Stimulated activated naive CD4-positive, alpha-beta T cell treated with Interleukin-2 at 50 U/mL for 16 hours (primary cell): ENCODE results near the gene SUMO4.
"Not testable (repeated sequence)": the region's sequence is repeated elsewhere in the genome, so short reads cannot be mapped to it uniquely, and the experiment has no call there.

Experiments
- DNase-seq: peaks from one replicate; lab custom pipeline; 2025; lab: John Stamatoyannopoulos, UW

SUMO4 gene

GRCh38 chr6:149431905-149432775, 32.1 kb downstream of the SUMO4 start:
- peak; percentile 80 for DNase-seq

GRCh38 chr6:149433405-149433804, 33.3 kb downstream of the SUMO4 start:
- DNase-seq: no peak

- DNase-seq: no peak
Observed at GRCh38 chr6:149433881-149434280, 33.8 kb downstream of the SUMO4 start.

- DNase-seq: no peak
Observed at GRCh38 chr6:149435919-149436586, 36.0 kb downstream of the SUMO4 start.

GRCh38 chr6:149436647-149437046, 36.6 kb downstream of the SUMO4 start:
- no peak for DNase-seq

GRCh38 chr6:149437212-149437611, 37.1 kb downstream of the SUMO4 start:
- DNase-seq: no peak

GRCh38 chr6:149438855-149439254, 38.8 kb downstream of the SUMO4 start:
- no peak for DNase-seq

- DNase-seq: no peak
Observed at GRCh38 chr6:149439626-149440025, 39.6 kb downstream of the SUMO4 start.

- DNase-seq: no peak
Observed at GRCh38 chr6:149440735-149441671, 40.9 kb downstream of the SUMO4 start.

GRCh38 chr6:149441740-149442139, 41.7 kb downstream of the SUMO4 start:
- no peak for DNase-seq

GRCh38 chr6:149443411-149444181, 43.5 kb downstream of the SUMO4 start:
- DNase-seq: no peak

GRCh38 chr6:149444360-149445094, 44.5 kb downstream of the SUMO4 start:
- not testable (repeated sequence) for DNase-seq

- DNase-seq: no peak
Observed at GRCh38 chr6:149445095-149445466, 45.0 kb downstream of the SUMO4 start.

- no peak for DNase-seq
Observed at GRCh38 chr6:149445573-149445972, 45.5 kb downstream of the SUMO4 start.

GRCh38 chr6:149446791-149447376, 46.8 kb downstream of the SUMO4 start:
- DNase-seq: no peak

- no peak for DNase-seq
Observed at GRCh38 chr6:149448821-149449453, 48.9 kb downstream of the SUMO4 start.

- no peak for DNase-seq
Observed at GRCh38 chr6:149449831-149450678, 50.0 kb downstream of the SUMO4 start.
